Neuronal stem cell (in vitro differentiated cells): ENCODE measurements around the gene DLG2.

Source experiments
- DNase-seq: peaks from one replicate; pipeline ENCODE4 v3.0.0-alpha.2; 2013; ENCODE audit warnings: low spot score
- H2AFZ ChIP-seq: one replicate; pipeline ENCODE4 v1.6.1; 2013; ENCODE audit warnings: mild to moderate bottlenecking, low read length, inconsistent platforms
- H2AK5ac ChIP-seq: 2 replicates; pipeline ENCODE4 v1.6.1; 2013; ENCODE audit warnings: low read depth, mild to moderate bottlenecking, inconsistent platforms, low read length, moderate library complexity, mixed read lengths
- H2BK120ac ChIP-seq: 2 replicates; pipeline ENCODE4 v1.6.1; 2013; ENCODE audit warnings: low read depth, mild to moderate bottlenecking, inconsistent platforms, low read length, moderate library complexity, mixed read lengths
- H2BK12ac ChIP-seq: one replicate; pipeline ENCODE4 v1.6.1; 2013; ENCODE audit warnings: low read length, inconsistent platforms
- H2BK15ac ChIP-seq: 2 replicates; pipeline ENCODE4 v1.6.1; 2013; ENCODE audit warnings: mild to moderate bottlenecking, low read length, inconsistent platforms, mixed read lengths
- H2BK5ac ChIP-seq: one replicate; pipeline ENCODE4 v1.6.1; 2013; ENCODE audit warnings: inconsistent platforms, mild to moderate bottlenecking, low read length, moderate library complexity
- H3K14ac ChIP-seq: one replicate; pipeline ENCODE4 v1.6.1; 2013; ENCODE audit warnings: low read length, inconsistent platforms
- H3K18ac ChIP-seq: 2 replicates; pipeline ENCODE4 v1.6.1; 2013; ENCODE audit warnings: low read length, inconsistent platforms
- H3K23ac ChIP-seq: 2 replicates; pipeline ENCODE4 v1.6.1; 2013; ENCODE audit warnings: low read depth, mild to moderate bottlenecking, mixed read lengths, low read length, inconsistent platforms; ENCODE audit not compliant: poor library complexity
- H3K27ac ChIP-seq: replicated peaks from 3 replicates; pipeline ENCODE4 v1.5.1; 2013; ENCODE audit warnings: low read length, inconsistent platforms
- H3K27me3 ChIP-seq, 3 experiments: 2 replicates each; pipeline ENCODE4 v1.6.1; 2013; ENCODE audit warnings: low read length in 3 of 3, mild to moderate bottlenecking in 2 of 3, inconsistent platforms in 1 of 3, low read depth in 1 of 3, mixed read lengths in 1 of 3, moderate library complexity in 1 of 3; ENCODE audit not compliant: control insufficient read depth in 3 of 3, insufficient read depth in 3 of 3
- H3K36me3 ChIP-seq, 2 donors: replicated peaks in 1 of 2; 2 replicates each; pipeline ENCODE4 v1.6.1; 2013; ENCODE audit warnings: low read length in 2 of 2; ENCODE audit not compliant: control insufficient read depth in 2 of 2, insufficient read depth in 2 of 2
- H3K4ac ChIP-seq: 2 replicates; pipeline ENCODE4 v1.6.1; 2013; ENCODE audit warnings: inconsistent platforms, mild to moderate bottlenecking, low read length, moderate library complexity
- H3K4me1 ChIP-seq, 2 donors: 1 replicate in 1 of 2; 2 replicates in 1 of 2; pipeline ENCODE4 v1.6.1; 2013; ENCODE audit warnings: low read length in 2 of 2, low read depth in 1 of 2; ENCODE audit not compliant: control insufficient read depth in 2 of 2, insufficient read depth in 1 of 2
- H3K4me2 ChIP-seq: one replicate; pipeline ENCODE4 v1.6.1; 2013; ENCODE audit warnings: mild to moderate bottlenecking, low read length, inconsistent platforms; ENCODE audit not compliant: insufficient read depth, poor library complexity, severe bottlenecking
- H3K4me3 ChIP-seq, 2 donors: 2 replicates each; pipeline ENCODE4 v1.5.1; 2013; ENCODE audit warnings: low read length in 2 of 2, mild to moderate bottlenecking in 2 of 2, inconsistent platforms in 1 of 2, moderate library complexity in 1 of 2
- H3K79me1 ChIP-seq: one replicate; pipeline ENCODE4 v1.6.1; 2013; ENCODE audit warnings: low read depth, mild to moderate bottlenecking, inconsistent platforms, low read length, moderate library complexity
- H3K9ac ChIP-seq: one replicate; pipeline ENCODE4 v1.6.1; 2013; ENCODE audit warnings: mild to moderate bottlenecking, low read depth, low read length, inconsistent platforms; ENCODE audit not compliant: poor library complexity
- H3K9me3 ChIP-seq, 2 donors: replicated peaks in 1 of 2; 2 replicates each; pipeline versions ENCODE3 to v1.6.1; 2013; ENCODE audit warnings: low read length in 2 of 2, mild to moderate bottlenecking in 2 of 2, inconsistent platforms in 1 of 2, low read depth in 1 of 2, mixed read lengths in 1 of 2, moderate library complexity in 1 of 2; ENCODE audit not compliant: control insufficient read depth in 2 of 2, insufficient read depth in 1 of 2
- H4K8ac ChIP-seq: one replicate; pipeline ENCODE4 v1.6.1; 2013; ENCODE audit warnings: low read depth, mild to moderate bottlenecking, inconsistent platforms, low read length, moderate library complexity
- H4K91ac ChIP-seq: one replicate; pipeline ENCODE4 v1.6.1; 2013; ENCODE audit warnings: low read length, low read depth, mild to moderate bottlenecking, inconsistent platforms; ENCODE audit not compliant: poor library complexity
- WGBS, 2 donors: extraction: QIAGEN DNeasy Blood & Tissue Kit; methylation state at CpG; one replicate each; pipeline ENCODE4 v1.1.7; 2013; ENCODE audit warnings: missing lambda C conversion rate in 2 of 2, mixed read lengths in 1 of 2; ENCODE audit not compliant: insufficient read length in 2 of 2, insufficient replicate concordance in 1 of 2; ENCODE audit errors: extremely low coverage in 2 of 2; 5-methylcytosine and 5-hydroxymethylcytosine counted together

Gene DLG2

DNA sequence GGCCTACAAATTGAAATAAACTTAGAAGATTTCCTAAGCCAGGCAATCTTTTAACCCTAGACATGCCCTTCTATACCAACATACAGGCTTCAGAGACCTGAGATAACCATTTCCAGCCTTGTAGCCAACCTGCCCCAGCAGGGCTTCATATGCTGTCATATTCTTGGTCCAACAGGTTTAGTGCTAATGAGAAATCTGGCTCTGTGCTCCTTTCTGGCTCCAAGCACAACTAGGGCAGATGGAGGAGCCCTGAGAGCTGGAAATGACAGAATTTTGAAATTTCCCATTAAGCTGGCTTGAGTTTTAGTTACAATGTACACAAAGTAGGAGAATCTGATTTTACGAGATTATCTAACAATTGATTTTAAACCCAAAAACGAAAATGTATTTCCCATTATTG lies 2018.0 kb downstream of the DLG2 start:
- no peak overlapping the region for H2AK5ac ChIP-seq
- no peaks in the 10 kb centered on the region for H3K27me3 ChIP-seq
- no peak overlapping the region for H3K4me2 ChIP-seq
- H3K9ac ChIP-seq = no peak overlapping the region
- no peak overlapping the region for H2AFZ ChIP-seq
- H3K14ac ChIP-seq = no peak overlapping the region
- no peak overlapping the region for H2BK15ac ChIP-seq
- no peak overlapping the region for H3K4ac ChIP-seq
- H3K9me3 ChIP-seq = no peaks in the 10 kb centered on the region
- no peak overlapping the region for H3K27ac ChIP-seq
- H2BK12ac ChIP-seq = no peak overlapping the region
- H2BK120ac ChIP-seq = no peak overlapping the region
- no peak for DNase-seq
- no CpG with 5 or more reads among the region's 2 CpGs for WGBS, 2 donors
- H4K8ac ChIP-seq = no peak overlapping the region
- no peak overlapping the region for H4K91ac ChIP-seq
- H3K4me1 ChIP-seq = peaks cover 3 to 5% of the 10 kb centered on the region in 2 donors
- no peak overlapping the region for H2BK5ac ChIP-seq
- no peak overlapping the region for H3K4me3 ChIP-seq
- H3K18ac ChIP-seq = no peak overlapping the region
- H3K36me3 ChIP-seq = no peaks in the 10 kb centered on the region
- no peak overlapping the region for H3K23ac ChIP-seq
- no peaks in the 10 kb centered on the region for H3K79me1 ChIP-seq

DNA sequence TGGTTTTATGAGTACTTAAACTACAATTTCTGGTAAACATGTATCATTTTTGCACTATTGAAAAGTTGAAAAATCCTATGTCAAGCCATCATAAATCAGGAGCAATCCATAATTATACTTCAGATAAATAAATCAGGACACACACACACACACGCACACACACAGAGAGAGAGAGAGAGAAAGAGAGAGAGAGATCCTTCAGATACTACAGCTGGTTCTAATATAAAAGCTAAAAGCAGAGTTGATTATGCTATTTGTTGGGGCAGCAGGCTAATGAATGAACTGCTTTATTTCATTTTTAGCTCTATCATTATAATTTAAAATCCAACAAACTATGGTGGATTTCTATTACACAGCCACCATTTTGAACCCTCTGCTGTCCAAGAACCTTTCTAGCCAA lies 2018.6 kb downstream of the DLG2 start:
- no peaks in the 10 kb centered on the region for H3K27me3 ChIP-seq
- no peak overlapping the region for H2AFZ ChIP-seq
- no peak overlapping the region for H3K4me3 ChIP-seq
- H3K4ac ChIP-seq = no peak overlapping the region
- H3K36me3 ChIP-seq = no peaks in the 10 kb centered on the region
- no peaks in the 10 kb centered on the region for H3K9me3 ChIP-seq
- no peak overlapping the region for H2BK15ac ChIP-seq
- no peak overlapping the region for H4K91ac ChIP-seq
- no peak overlapping the region for H2AK5ac ChIP-seq
- peaks cover 3 to 5% of the 10 kb centered on the region in 2 donors for H3K4me1 ChIP-seq
- no peak overlapping the region for H3K18ac ChIP-seq
- no peak overlapping the region for H3K4me2 ChIP-seq
- H3K27ac ChIP-seq = no peak overlapping the region
- no peak overlapping the region for H2BK12ac ChIP-seq
- H2BK120ac ChIP-seq = no peak overlapping the region
- no peak overlapping the region for H4K8ac ChIP-seq
- no peaks in the 10 kb centered on the region for H3K79me1 ChIP-seq
- no peak overlapping the region for H3K23ac ChIP-seq
- no peak for DNase-seq
- no peak overlapping the region for H3K14ac ChIP-seq
- no peak overlapping the region for H2BK5ac ChIP-seq
- H3K9ac ChIP-seq = no peak overlapping the region
- WGBS, 2 donors = no CpG with 5 or more reads among the region's 1 CpG

DNA sequence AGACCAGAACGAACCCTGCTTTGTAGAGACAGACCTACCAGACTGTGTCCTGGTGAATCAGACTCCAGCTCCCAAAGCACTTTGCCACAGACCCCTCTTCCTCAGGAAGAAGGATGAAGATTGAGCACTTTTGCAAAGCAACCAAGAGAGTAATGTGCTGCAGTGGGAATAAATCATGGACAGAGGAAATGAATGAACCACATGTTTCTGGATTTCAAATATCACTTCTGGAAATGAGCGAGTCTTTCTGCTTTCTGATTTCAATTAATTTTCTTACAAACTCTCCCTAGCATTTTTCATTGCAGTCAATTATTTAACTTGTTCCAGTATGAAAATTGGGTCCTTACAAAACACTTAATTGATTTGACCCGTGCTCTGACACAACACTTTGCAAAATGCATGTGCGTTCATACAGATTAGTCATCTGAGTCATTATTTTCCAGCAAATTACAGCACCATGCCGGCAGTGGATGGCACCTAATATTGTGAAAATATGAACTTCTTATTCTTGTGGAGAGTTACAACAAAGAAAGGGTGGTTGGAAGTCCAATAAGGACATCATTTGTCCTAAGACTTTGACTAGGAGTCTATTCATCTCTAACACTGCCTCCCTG lies 2025.1 kb downstream of the DLG2 start:
- Histone ChIP-seq H4K8ac (no peak overlapping the region), H4K91ac (no peak overlapping the region), H3K14ac (no peak overlapping the region), H3K36me3 (no peaks in the 10 kb centered on the region), H3K9me3 (no peaks in the 10 kb centered on the region), H3K23ac (no peak overlapping the region), H2BK5ac (no peak overlapping the region), H3K4me1 (no peaks in the 10 kb centered on the region), H3K27me3 (no peaks in the 10 kb centered on the region), H3K4me3 (no peak overlapping the region), H3K4me2 (no peak overlapping the region), H2AFZ (no peak overlapping the region), H2BK120ac (no peak overlapping the region), H3K18ac (no peak overlapping the region), H3K79me1 (no peaks in the 10 kb centered on the region), H2AK5ac (no peak overlapping the region), H2BK15ac (no peak overlapping the region), H2BK12ac (no peak overlapping the region), H3K9ac (no peak overlapping the region), H3K27ac (no peak overlapping the region), H3K4ac (no peak overlapping the region)
- WGBS, 2 donors = no CpG with 5 or more reads among the region's 5 CpGs
- DNase-seq = no peak

DNA sequence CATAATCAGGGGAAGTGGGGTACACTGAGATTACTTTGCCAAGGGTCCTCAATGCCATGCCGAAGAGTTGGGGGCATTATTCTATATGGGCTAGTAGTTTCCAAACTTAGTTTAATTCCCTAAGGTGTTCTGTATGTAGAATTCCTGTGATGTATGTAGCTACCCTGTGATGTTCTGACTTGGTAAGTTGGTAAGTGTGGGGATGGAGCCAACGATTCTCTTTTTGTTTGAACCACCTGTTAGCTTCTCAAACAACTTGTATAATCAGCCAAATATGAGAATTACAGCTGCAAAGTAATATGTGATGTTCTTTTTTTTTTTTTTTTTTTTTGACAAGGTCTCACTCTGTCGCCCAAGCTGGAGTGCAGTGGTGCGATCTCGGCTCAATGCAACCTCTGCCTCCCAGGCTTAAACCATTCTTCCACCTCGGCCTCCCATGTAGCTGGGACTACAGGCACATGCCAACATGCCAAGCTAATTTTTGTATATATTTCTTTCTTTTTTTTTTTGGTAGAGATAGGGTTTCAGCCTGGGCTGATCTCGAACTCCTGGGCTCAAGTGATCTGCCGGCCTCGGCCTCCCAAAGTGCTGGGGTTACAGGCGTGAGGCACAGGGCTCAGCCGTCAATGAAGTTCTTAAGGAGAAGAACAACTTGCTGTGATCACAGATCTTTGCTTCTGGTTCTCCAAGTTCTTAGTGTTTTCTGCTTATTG lies 2025.8 kb downstream of the DLG2 start:
- no peak for DNase-seq
- Histone ChIP-seq H2AFZ (no peak overlapping the region), H2BK120ac (no peak overlapping the region), H3K79me1 (no peaks in the 10 kb centered on the region), H3K14ac (no peak overlapping the region), H4K91ac (no peak overlapping the region), H2BK15ac (no peak overlapping the region), H3K9ac (no peak overlapping the region), H3K9me3 (no peaks in the 10 kb centered on the region), H3K4me3 (no peak overlapping the region), H3K4ac (no peak overlapping the region), H3K4me2 (no peak overlapping the region), H3K18ac (no peak overlapping the region), H2BK5ac (no peak overlapping the region), H3K23ac (no peak overlapping the region), H3K36me3 (no peaks in the 10 kb centered on the region), H2BK12ac (no peak overlapping the region), H3K27me3 (no peaks in the 10 kb centered on the region), H2AK5ac (no peak overlapping the region), H3K27ac (no peak overlapping the region), H4K8ac (no peak overlapping the region), H3K4me1 (no peaks in the 10 kb centered on the region)
- WGBS, 2 donors = no CpG with 5 or more reads among the region's 11 CpGs
